Ishikawa (cell line): ENCODE results near the gene BEND3.

Source experiments
- EGR1 ChIP-seq: IDR thresholded peaks from 2 replicates; pipeline ENCODE4 v1.6.1; 2012
- RAD21 ChIP-seq: IDR thresholded peaks from 2 replicates; pipeline ENCODE4 v1.6.1; 2012; ENCODE audit warnings: low read depth

GRCh38 chr6:107080036-107080435 is 35.3 kb downstream of the BEND3 start:
- TF ChIP-seq RAD21, result peak; percentile 22
- no peak for TF ChIP-seq EGR1
